Breast epithelium (tissue), 4 donors: ENCODE measurements around the gene ELP2. TPM values are rescaled to one million over a fixed set of nuclear protein-coding genes. Genes with fewer than 3 reads are reported as not detected.

Experiments
- DNase-seq, 2 donors: peaks; one replicate each; pipeline ENCODE4 v3.0.0-alpha.2; 2019; ENCODE audit warnings: low spot score in 2 of 2
- H3K27ac ChIP-seq, 2 donors: fragments of 200-600 bp; sonication (generic) in 1 of 2; one replicate each; pipeline ENCODE4 v1.5.1; 2016 to 2019; ENCODE audit warnings: mild to moderate bottlenecking in 1 of 2
- H3K27me3 ChIP-seq, 2 donors: fragments of 200-600 bp; sonication (generic) in 1 of 2; one replicate each; pipeline versions ENCODE4 v1.5.1 to v1.6.0; 2017 to 2019; ENCODE audit warnings: control low read depth in 1 of 2, mild to moderate bottlenecking in 1 of 2
- H3K36me3 ChIP-seq: fragments of 200-600 bp; one replicate; pipeline ENCODE4 v1.5.1; 2019
- H3K4me1 ChIP-seq, 2 donors: fragments of 200-600 bp; sonication (generic); one replicate each; pipeline ENCODE4 v1.5.1; 2016 to 2019; ENCODE audit warnings: control low read depth in 1 of 2
- H3K4me3 ChIP-seq, 3 donors: fragments of 200-600 bp; sonication (generic); 1 replicate in 2 of 3; 2 replicates in 1 of 3; pipeline ENCODE4 v1.5.1; 2016 to 2019; ENCODE audit warnings: mild to moderate bottlenecking in 3 of 3, moderate library complexity in 2 of 3
- H3K9me3 ChIP-seq, 2 donors: fragments of 200-600 bp; sonication (generic) in 1 of 2; one replicate each; pipeline ENCODE4 v1.5.1; 2016 to 2019; ENCODE audit warnings: control low read depth in 1 of 2
- POLR2A ChIP-seq: fragments of 450-650 bp; IDR thresholded peaks from one replicate; pipeline ENCODE4 v1.6.1; 2016; ENCODE audit warnings: antibody characterized with exemption, mild to moderate bottlenecking, moderate library complexity
- POLR2AphosphoS5 ChIP-seq, 3 donors: sonication (generic); formaldehyde crosslinking; IDR thresholded peaks; one replicate each; pipeline ENCODE4 v1.6.1; 2017; ENCODE audit warnings: antibody characterized with exemption in 3 of 3
- intact Hi-C: fragments of 100-400 bp; cut with DNase I; formaldehyde crosslinking; loops from one replicate; pipeline ENCODE4 v1.15.1; 2023; ENCODE audit warnings: low total_unique reads
- total RNA-seq, 3 donors: library from RNA; depleted of rRNA; stranded (reverse); fragments of >200 nt; gene quantifications; one replicate each; pipeline ENCODE4 v1.1.0, GENCODE V29; 2016
- TF ChIP-seq, protein P1 (sequence below), 3 donors: fragments of 450-650 bp; IDR thresholded peaks; one replicate each; pipeline ENCODE4 v1.5.1; 2016 to 2017; ENCODE audit warnings: antibody characterized with exemption in 3 of 3, mild to moderate bottlenecking in 3 of 3, moderate library complexity in 3 of 3

Gene ELP2
- total RNA-seq, 3 donors from 2014 or later: 66.9 to 165 (median 139) TPM

DNA sequence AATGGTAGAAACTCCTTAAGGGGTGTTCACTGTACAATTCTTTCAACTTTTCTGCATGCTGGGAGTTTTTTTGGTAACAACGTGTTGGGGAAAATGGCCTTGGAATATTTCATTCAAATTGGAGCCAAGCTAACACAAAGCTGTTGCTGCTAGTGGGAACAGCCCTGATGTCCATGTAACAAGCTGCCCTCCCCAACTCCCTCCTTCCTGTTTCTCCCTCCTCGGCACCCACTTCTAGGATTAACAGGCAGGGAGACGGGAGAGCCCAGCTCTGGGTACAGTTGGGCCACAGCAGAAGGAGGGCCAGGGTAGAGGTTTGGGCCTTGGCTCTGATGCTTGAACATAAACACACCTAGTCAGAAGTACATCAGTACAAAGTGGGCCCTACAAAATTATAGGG lies 48.2 kb downstream of the ELP2 start:
- no peak for DNase-seq
- H3K27ac ChIP-seq: no peak overlapping the region
- H3K27me3 ChIP-seq: no peaks in the 10 kb centered on the region
- H3K4me1 ChIP-seq: no peaks in the 10 kb centered on the region
- intact Hi-C loops: no loop called here
- no peaks in the 10 kb centered on the region for H3K9me3 ChIP-seq
- TF ChIP-seq POLR2AphosphoS5 (IDR thresholded peaks at IDR 0.05): no peak
- TF ChIP-seq, protein P1, sequence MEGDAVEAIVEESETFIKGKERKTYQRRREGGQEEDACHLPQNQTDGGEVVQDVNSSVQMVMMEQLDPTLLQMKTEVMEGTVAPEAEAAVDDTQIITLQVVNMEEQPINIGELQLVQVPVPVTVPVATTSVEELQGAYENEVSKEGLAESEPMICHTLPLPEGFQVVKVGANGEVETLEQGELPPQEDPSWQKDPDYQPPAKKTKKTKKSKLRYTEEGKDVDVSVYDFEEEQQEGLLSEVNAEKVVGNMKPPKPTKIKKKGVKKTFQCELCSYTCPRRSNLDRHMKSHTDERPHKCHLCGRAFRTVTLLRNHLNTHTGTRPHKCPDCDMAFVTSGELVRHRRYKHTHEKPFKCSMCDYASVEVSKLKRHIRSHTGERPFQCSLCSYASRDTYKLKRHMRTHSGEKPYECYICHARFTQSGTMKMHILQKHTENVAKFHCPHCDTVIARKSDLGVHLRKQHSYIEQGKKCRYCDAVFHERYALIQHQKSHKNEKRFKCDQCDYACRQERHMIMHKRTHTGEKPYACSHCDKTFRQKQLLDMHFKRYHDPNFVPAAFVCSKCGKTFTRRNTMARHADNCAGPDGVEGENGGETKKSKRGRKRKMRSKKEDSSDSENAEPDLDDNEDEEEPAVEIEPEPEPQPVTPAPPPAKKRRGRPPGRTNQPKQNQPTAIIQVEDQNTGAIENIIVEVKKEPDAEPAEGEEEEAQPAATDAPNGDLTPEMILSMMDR (IDR thresholded peaks at IDR 0.05): no peak
- TF ChIP-seq POLR2A: no peak
- H3K36me3 ChIP-seq: no peaks in the 10 kb centered on the region
- no peak overlapping the region for H3K4me3 ChIP-seq

DNA sequence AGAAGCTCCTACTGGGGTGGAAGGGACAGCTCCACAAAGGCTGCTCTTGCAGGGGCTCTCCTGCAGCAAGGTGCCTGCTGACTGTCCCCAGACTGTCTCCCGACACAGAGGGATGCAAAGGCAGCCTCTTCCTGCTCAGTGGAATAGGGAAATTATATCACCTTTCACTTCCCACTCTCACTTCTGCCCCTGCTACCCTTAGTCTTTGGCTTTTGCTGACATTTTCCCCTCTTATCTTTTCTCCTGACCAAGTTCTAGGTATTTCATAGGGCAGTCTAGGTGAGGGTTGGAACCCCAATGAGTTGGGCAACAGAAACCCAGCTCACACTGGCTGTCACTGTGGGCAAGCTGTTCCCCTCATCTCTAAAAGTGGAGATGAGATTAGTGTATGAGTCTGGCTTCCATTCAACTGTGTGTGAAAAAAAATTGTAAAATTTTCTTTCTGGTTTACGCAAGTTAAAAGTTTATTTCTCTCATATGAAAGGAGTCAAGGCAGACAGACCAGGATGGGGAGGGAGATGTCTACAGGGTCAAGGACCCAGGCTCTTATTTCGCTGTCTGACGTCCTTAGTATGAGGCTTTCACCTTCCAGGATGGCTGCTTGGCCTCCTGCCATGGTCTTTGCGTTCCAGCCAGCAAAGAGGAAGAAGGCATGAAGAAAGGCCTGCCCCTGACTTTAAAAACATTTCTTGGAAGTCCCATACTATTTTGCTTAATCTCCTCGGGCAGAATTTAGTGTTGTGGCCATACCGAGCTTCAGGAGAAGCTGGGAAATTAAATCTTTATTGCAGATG lies 50.1 kb downstream of the ELP2 start:
- Histone ChIP-seq H3K4me3 (no peak overlapping the region), H3K27ac (peak overlapping the region; percentile 30 to 64), H3K9me3 (no peaks in the 10 kb centered on the region), H3K36me3 (no peaks in the 10 kb centered on the region), H3K4me1 (no peaks in the 10 kb centered on the region), H3K27me3 (no peaks in the 10 kb centered on the region)
- peak; percentile 73 to 74 for DNase-seq
- intact Hi-C loops: no loop called here
- TF ChIP-seq POLR2AphosphoS5 (IDR thresholded peaks at IDR 0.05): peak in 1 of 3 donors; percentile 36
- TF ChIP-seq, protein P1 (IDR thresholded peaks at IDR 0.05): no peak

DNA sequence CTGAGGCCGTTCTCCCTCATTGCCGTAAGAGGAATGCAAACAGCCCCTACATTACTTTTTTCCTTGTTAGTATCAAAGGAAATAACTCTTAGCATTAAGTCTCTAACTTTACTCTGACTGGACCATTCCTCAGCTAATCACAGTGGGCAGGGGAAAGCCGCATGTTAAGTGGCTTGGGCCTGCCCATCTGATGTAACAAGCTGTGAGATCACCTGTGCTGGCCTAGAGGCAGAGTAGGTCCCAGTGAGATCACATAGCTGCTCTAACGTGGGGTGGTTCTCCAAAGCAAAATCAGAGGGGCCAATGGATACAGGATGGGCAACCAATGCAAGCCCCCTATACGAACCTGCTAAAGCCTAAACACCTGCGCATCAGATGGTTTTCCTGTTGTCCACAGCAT lies 51.7 kb downstream of the ELP2 start:
- intact Hi-C loops: no loop called here
- no peak for TF ChIP-seq POLR2AphosphoS5 (IDR thresholded peaks at IDR 0.05)
- no peak for TF ChIP-seq POLR2A
- TF ChIP-seq, protein P1 (IDR thresholded peaks at IDR 0.05): no peak
- H3K27ac ChIP-seq: peak overlapping the region; percentile 30 to 64
- no peaks in the 10 kb centered on the region for H3K9me3 ChIP-seq
- DNase-seq: no peak
- no peak overlapping the region for H3K4me3 ChIP-seq
- no peaks in the 10 kb centered on the region for H3K36me3 ChIP-seq
- H3K27me3 ChIP-seq: no peaks in the 10 kb centered on the region
- H3K4me1 ChIP-seq: no peaks in the 10 kb centered on the region

DNA sequence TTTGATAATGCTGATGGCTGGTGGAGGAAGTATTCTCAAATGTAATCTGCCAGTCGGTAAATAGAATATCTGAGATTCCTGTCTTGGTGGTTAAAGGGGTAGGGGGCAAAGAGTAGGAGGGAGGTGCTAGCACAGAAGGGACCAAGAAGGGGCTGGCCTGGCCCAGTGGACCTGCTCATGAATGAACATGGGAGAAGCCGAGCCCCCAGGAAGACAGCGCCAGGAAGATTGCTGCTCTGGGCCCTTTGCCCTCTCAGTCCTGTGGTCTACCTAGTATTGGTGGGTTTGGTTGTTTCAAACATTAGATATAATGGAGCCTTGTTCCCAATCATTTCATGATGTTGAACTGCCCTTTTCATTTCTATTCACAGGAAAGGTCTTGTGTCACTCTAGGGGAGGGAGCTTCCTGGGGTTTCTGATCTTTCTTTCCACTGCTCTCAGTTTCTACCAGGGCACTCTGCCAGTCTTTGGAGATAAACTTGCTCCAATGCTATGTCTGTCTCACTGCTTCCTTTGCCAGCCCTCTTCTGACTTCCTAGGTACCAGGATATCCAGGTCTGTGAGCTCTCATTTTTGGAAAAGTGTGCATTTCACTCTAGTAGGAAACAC lies 52.3 kb downstream of the ELP2 start:
- intact Hi-C loops: no loop called here
- DNase-seq: no peak
- TF ChIP-seq POLR2AphosphoS5 (IDR thresholded peaks at IDR 0.05) (no peak), POLR2A (no peak)
- TF ChIP-seq, protein P1 (IDR thresholded peaks at IDR 0.05): no peak

DNA sequence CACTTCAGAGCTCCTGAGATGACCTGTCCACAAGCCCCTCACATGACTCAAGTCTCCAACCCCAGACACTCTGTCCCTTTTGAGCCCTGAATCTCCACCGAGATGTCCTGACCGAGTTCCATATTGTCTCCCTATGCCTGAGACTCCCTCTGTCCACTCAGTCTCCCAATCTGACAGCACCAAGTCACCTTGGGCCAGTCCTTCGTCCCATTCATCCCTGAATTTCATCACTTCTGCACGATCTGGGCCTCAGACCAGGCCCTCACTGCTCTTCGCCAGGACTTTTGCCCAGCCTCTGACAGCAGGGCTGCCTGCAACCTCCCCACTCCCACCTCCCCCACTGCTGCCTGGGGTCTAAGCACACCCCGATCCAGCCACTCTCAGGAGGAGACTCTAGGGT lies 53.3 kb downstream of the ELP2 start:
- no peak overlapping the region for H3K4me3 ChIP-seq
- H3K9me3 ChIP-seq: no peaks in the 10 kb centered on the region
- no peaks in the 10 kb centered on the region for H3K27me3 ChIP-seq
- no peaks in the 10 kb centered on the region for H3K36me3 ChIP-seq
- no peak overlapping the region for H3K27ac ChIP-seq
- H3K4me1 ChIP-seq: no peaks in the 10 kb centered on the region
- TF ChIP-seq, protein P1 (IDR thresholded peaks at IDR 0.05): no peak
- TF ChIP-seq POLR2AphosphoS5 (IDR thresholded peaks at IDR 0.05) (no peak), POLR2A (no peak)
- DNase-seq: no peak
- intact Hi-C loops: no loop called here

More for the DNA sequence above, 52.3 kb downstream of the ELP2 start:
- H3K9me3 ChIP-seq: no peaks in the 10 kb centered on the region
- H3K27me3 ChIP-seq: no peaks in the 10 kb centered on the region
- no peaks in the 10 kb centered on the region for H3K4me1 ChIP-seq
- H3K36me3 ChIP-seq: no peaks in the 10 kb centered on the region
- no peak overlapping the region for H3K27ac ChIP-seq
- H3K4me3 ChIP-seq: no peak overlapping the region
